ENCODE measurements around the gene KLHL22. TPM values are rescaled to one million over a fixed set of nuclear protein-coding genes. Genes with fewer than 3 reads are reported as not detected.

The KLHL22 gene
- total RNA-seq, 1 donor from 2014 or later: 43.7 TPM

GRCh38 chr22:20442485-20443284 is 52.9 kb downstream of the KLHL22 start:
- DNase-seq: no peak

DNA sequence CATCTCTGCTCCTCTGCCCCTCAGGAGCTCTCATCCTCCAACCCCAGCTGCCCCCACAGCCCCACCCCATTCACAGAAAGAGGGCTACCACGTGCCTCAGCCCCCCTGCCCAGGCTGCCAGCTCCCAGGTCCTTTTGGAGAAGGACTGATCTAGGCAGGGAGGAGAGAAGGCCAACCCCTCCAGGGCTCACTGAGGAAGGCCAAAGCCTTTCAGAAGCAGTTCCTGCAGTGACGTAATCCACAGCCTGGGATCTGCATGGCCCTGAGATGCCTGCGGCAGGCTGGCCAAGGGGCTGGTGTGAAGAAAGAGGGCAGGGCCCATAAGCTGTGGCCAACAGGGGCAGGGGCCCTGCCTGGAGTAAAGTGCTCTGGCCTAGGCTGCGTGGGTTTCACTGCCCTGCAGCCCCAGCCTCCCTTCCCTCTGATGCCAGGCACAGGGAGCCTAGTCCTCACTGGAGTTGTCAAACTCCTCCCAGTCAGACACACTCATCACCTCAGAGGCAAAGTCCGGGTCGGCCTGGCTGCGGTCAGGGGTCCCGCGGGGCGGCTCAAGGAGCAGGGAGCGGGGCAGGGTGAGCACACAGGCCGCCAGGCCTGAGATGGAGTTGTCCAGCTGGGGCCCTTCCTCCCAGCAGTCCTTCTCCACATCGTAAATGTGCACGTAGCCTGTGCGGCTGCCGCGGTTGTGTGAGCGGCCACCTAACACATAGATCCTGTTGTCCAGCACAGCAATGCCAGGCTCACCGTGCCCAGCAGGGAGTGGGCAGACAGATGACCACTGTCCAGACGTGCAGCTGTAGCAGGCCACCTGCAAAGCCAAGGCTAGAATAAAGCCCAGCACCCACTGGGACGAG is 53.7 kb downstream of the KLHL22 start:
- no peak for DNase-seq

GRCh38 chr22:20440637-20441591 is 54.7 kb downstream of the KLHL22 start:
- DNase-seq: no peak

DNA sequence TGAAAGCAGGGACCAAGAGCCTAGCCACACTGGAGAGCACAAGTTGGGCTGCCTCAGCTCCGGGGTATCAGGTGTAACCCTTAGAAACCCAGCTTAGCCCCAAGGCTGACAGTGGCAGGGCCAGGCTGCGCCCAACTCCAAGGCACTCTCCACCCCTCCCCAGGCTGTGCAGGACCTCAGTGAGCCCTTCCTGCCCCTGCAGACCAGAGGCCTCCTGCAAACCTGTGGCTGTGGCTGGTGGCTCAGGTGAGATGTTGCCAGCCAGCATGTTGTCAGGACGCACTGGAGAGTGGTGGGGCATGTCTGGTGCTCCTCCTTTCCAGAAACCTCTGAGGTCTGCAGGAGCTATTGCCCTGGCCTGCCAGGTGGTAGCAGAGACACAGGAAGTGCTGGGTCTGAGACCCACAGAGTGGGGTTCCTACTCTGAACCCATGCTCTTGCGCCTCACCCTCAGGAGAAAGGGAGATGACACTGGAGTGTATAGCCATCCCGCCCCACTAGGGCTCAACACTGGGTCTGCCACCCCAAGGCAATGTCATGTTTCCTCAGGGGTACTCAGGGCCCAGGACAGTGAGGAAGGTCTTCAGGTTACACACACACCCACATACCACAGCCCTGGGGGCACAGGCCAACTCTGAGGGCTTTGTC is 55.5 kb downstream of the KLHL22 start:
- no peak for DNase-seq

- no peak for DNase-seq
These were observed 56.1 kb downstream of the KLHL22 start for GRCh38 chr22:20439556-20439927.

- no peak for DNase-seq
These were observed 56.7 kb downstream of the KLHL22 start for GRCh38 chr22:20438678-20439492.

DNA sequence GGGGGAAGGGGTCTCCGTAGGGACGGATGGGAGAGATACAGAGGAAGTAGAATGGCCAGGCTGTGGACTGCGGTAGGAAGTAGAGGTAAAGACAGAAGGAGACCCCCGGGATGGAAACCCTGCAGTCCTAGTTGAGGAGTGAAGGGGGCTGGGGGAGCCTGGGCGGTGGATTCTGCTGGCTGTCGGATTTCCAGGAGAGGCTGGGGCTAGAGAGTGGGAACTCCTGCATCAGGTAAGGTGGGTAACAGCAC is 57.2 kb downstream of the KLHL22 start:
- DNase-seq: no peak

DNA sequence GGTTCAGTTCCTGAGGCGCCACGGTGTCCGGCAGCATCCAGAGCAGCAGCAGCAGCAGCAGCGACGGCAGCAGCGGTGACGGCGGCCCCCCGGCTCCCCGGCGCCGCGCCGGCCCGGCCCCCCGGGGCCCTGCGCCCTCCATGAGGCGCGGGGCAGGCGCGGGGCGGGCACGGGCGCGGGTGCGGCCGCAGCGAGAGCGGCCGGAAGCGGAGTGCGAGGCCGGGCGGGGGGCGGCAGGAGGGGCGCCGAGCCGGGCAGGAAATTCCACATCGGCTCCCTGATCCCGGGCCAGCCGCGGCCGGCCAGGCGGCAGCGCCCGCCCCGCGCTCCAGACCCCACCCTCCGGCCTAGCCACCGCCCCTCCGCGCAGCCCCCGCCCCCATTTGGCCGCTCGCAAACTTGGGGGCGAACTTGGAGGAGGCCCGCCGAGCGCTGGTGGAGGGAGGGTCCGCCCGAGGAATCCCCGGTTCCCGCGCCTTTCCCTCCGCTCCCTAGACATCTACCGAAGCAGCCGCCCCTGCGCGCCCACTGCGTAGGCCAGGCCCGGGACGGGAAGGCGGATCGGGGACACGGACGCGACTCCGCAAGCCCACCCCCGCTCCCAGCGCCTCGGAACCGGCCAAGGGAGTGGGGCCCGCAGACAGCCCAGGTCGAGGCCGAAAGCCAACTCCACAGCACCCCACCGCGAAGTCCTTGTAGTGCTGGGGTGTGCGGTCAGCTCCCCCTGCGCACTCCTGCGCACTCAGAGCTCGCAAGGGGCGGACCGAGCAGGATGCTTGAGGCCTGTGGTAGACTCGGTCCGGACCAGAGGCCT is 57.8 kb downstream of the KLHL22 start, which contains the start of gene SCARF2:
TSS of gene SCARF2 (minus strand) at position 213 of the 814 bp plus-strand sequence. CDS start at position 142, 71 bp downstream.
- no peak for DNase-seq

GRCh38 chr22:20436768-20437612 is 58.6 kb downstream of the KLHL22 start:
- DNase-seq: no peak

DNA sequence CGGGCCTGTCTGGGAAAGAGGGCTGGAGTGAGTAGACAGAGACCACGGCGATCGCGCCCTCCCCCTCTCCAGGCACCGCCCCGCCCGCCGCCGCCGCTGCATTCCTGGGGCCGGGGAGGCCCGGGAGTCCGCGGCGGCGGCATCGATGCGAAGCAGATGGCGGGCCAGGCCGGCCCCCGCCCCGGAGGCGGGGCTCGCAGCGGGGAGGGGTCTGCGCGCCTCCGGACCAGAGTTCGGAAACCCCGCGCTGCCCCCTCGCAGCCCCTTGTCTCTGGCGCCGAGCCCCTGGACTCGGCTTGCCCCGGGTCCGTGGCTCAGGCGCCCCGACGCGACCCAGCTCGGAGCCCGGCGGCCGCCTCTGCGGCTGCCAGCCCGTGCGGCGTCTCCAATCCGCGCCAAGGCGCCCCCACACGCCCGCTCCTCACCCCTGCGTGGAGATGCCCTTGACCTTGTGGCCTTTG is 59.3 kb downstream of the KLHL22 start:
- no peak for DNase-seq

GRCh38 chr22:20435436-20436306 is 59.9 kb downstream of the KLHL22 start:
- DNase-seq: no peak

GRCh38 chr22:20434773-20435172 is 60.8 kb downstream of the KLHL22 start:
- no peak for DNase-seq

- no peak for DNase-seq
These were observed 61.3 kb downstream of the KLHL22 start for GRCh38 chr22:20434264-20434751.

GRCh38 chr22:20433686-20434241 is 61.8 kb downstream of the KLHL22 start:
- no peak for DNase-seq

DNA sequence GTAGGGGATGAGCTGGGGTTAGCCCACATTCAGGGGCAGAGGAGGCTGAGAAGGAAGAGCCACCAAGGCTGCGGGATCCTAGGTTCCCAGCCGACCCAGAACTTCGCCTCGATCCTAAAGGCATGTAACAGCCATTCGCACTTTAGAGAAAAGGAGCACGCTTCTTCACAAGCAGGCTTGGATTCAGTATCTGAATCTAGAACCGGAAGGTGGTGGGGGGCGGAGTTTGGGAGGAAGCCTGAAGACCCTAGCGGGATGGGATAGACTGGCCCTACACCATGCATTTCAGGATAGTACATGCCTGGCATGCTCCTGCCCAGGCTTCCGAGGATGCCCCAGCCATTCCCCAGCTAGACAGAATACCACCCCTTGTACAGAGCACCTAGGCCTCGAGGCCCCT is 62.4 kb downstream of the KLHL22 start:
- no peak for DNase-seq

DNA sequence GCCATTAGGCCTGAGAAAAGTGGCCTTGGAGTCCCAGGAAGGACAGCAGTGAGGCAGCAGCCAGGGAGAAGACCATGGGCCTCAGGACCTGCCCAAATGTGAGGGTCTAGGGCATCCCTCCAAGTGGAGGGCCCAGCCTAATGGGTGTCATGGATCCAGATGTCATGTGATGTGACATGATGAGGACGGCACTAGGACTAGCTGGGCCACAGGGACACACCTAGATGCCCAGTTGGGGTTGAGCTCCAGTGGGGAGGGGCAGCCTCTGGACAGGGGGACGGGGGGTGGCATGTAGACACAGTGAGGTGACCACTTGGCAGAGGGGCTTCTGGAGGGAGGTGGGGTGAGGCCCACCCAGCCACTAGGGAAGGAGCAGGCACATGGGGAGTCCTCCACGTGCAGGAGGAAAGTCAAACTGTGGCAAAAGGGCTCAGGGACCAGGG is 63.3 kb downstream of the KLHL22 start:
- DNase-seq: no peak

DNA sequence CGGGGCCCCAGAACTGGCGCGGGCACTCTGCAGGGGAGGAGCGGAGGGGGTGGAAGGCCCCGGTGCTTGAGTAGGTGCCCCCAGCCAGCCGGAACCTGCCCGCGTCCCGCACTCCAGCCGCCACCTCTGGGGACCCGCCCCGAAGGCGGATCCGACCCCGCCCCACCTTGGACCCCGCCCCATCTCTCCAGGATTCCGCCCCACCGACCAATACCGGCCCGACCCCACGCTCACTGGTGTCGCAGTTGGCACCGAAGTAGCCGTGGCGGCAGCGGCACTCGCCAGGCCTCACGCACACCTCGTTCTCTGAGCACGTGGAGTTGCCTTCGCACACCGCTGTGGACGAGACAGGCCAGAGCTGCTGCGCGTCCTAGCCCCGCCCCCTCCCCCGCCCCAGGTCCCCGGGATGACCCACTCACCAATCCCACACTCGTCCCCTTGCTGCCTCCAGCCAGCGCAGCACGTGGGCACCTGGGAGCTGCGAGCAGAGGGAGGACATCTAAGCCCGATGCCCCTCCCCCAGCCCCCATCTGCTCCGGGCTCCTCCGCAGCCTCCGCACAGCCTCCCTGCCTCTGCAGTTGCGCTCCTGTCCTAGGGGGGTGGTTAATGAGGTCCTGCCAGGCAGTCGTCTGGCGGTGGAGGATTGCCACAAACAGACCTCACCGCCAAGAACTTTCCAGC is 63.9 kb downstream of the KLHL22 start:
- no peak for DNase-seq
